Measurements from ENCODE around the gene KBTBD2.

The KBTBD2 gene

GRCh38 chr7:32891800-32892520 lies 400 bp upstream of the KBTBD2 start:
- Histone ChIP-seq H3K4me1 (ENCODE audit: control insufficient read depth in 2 of 2, insufficient read depth in 1 of 2, low read depth in 1 of 2, low read length in 2 of 2) (peaks cover 0 to 18% of the 10 kb centered on the region in 2 donors), H3K36me3 (replicated peaks in 1 of 2; ENCODE audit: control insufficient read depth in 2 of 2, insufficient read depth in 2 of 2, low read length in 2 of 2) (peaks cover 0 to 12% of the 10 kb centered on the region in 2 donors), H3K9ac (ENCODE audit: low read depth, low read length, poor library complexity) (peak overlapping the region; percentile 93), H3K79me1 (ENCODE audit: low read depth, low read length) (no peaks in the 10 kb centered on the region), H3K18ac (ENCODE audit: low read length) (peak overlapping the region; percentile 100), H4K91ac (ENCODE audit: low read depth, low read length, poor library complexity) (no peak overlapping the region), H2BK12ac (ENCODE audit: low read length) (no peak overlapping the region), H2BK120ac (ENCODE audit: low read depth, low read length) (no peak overlapping the region), H3K23ac (ENCODE audit: low read depth, low read length, poor library complexity) (peak overlapping the region; percentile 99), H4K8ac (ENCODE audit: low read depth, low read length) (peak overlapping the region; percentile 52), H3K9me3 (replicated peaks in 1 of 2; ENCODE audit: control insufficient read depth in 2 of 2, insufficient read depth in 1 of 2, low read depth in 1 of 2, low read length in 2 of 2) (no peaks in the 10 kb centered on the region), H3K27ac (replicated peaks; ENCODE audit: low read length) (peak overlapping the region; percentile 99), H2AFZ (ENCODE audit: low read length) (peak overlapping the region; percentile 92), H3K4me2 (ENCODE audit: insufficient read depth, low read length, poor library complexity, severe bottlenecking) (peak overlapping the region; percentile 88), H3K4me3 (ENCODE audit: low read length in 2 of 2) (peak overlapping the region; percentile 57 to 88), H3K4ac (ENCODE audit: low read length) (no peak overlapping the region), H2AK5ac (ENCODE audit: low read depth, low read length) (no peak overlapping the region), H3K14ac (ENCODE audit: low read length) (no peak overlapping the region), H3K27me3 (ENCODE audit: control insufficient read depth in 3 of 3, insufficient read depth in 3 of 3, low read depth in 1 of 3, low read length in 3 of 3) (no peaks in the 10 kb centered on the region), H2BK5ac (ENCODE audit: low read length) (peak overlapping the region; percentile 88), H2BK15ac (ENCODE audit: low read length) (no peak overlapping the region)
- DNase-seq (ENCODE audit: low spot score) = peak; percentile 95
- WGBS, 2 donors (ENCODE audit: extremely low coverage in 2 of 2, insufficient read length in 2 of 2, insufficient replicate concordance in 1 of 2) = no CpG with 5 or more reads among the region's 85 CpGs

GRCh38 chr7:32890793-32891042 lies 842 bp downstream of the KBTBD2 start:
- H3K27me3 ChIP-seq (ENCODE audit: control insufficient read depth in 3 of 3, insufficient read depth in 3 of 3, low read depth in 1 of 3, low read length in 3 of 3) = no peaks in the 10 kb centered on the region
- no peak overlapping the region for H2BK120ac ChIP-seq (ENCODE audit: low read depth, low read length)
- H3K9me3 ChIP-seq (replicated peaks in 1 of 2; ENCODE audit: control insufficient read depth in 2 of 2, insufficient read depth in 1 of 2, low read depth in 1 of 2, low read length in 2 of 2) = no peaks in the 10 kb centered on the region
- H2BK5ac ChIP-seq (ENCODE audit: low read length) = no peak overlapping the region
- H3K23ac ChIP-seq (ENCODE audit: low read depth, low read length, poor library complexity) = no peak overlapping the region
- H2AFZ ChIP-seq (ENCODE audit: low read length) = peak overlapping the region; percentile 92
- no peaks in the 10 kb centered on the region for H3K79me1 ChIP-seq (ENCODE audit: low read depth, low read length)
- no peak overlapping the region for H2BK15ac ChIP-seq (ENCODE audit: low read length)
- peak overlapping the region; percentile 67 for H3K4me2 ChIP-seq (ENCODE audit: insufficient read depth, low read length, poor library complexity, severe bottlenecking)
- H3K27ac ChIP-seq (replicated peaks; ENCODE audit: low read length) = peak overlapping the region; percentile 99
- no peak overlapping the region for H3K14ac ChIP-seq (ENCODE audit: low read length)
- DNase-seq (ENCODE audit: low spot score) = no peak
- H4K91ac ChIP-seq (ENCODE audit: low read depth, low read length, poor library complexity) = no peak overlapping the region
- peak overlapping the region; percentile 89 for H3K18ac ChIP-seq (ENCODE audit: low read length)
- no peak overlapping the region for H4K8ac ChIP-seq (ENCODE audit: low read depth, low read length)
- H3K9ac ChIP-seq (ENCODE audit: low read depth, low read length, poor library complexity) = peak overlapping the region; percentile 88
- no peak overlapping the region for H2BK12ac ChIP-seq (ENCODE audit: low read length)
- WGBS, 2 donors (ENCODE audit: extremely low coverage in 2 of 2, insufficient read length in 2 of 2, insufficient replicate concordance in 1 of 2) = no CpG with 5 or more reads among the region's 8 CpGs
- peak overlapping the region; percentile 57 to 88 for H3K4me3 ChIP-seq (ENCODE audit: low read length in 2 of 2)
- H2AK5ac ChIP-seq (ENCODE audit: low read depth, low read length) = no peak overlapping the region
- peaks cover 0 to 14% of the 10 kb centered on the region in 2 donors for H3K36me3 ChIP-seq (replicated peaks in 1 of 2; ENCODE audit: control insufficient read depth in 2 of 2, insufficient read depth in 2 of 2, low read length in 2 of 2)
- peaks cover 0 to 16% of the 10 kb centered on the region in 2 donors for H3K4me1 ChIP-seq (ENCODE audit: control insufficient read depth in 2 of 2, insufficient read depth in 1 of 2, low read depth in 1 of 2, low read length in 2 of 2)
- no peak overlapping the region for H3K4ac ChIP-seq (ENCODE audit: low read length)

GRCh38 chr7:32890010-32890792 lies 1.4 kb downstream of the KBTBD2 start:
- Histone ChIP-seq H2BK12ac (ENCODE audit: low read length) (no peak overlapping the region), H3K9ac (ENCODE audit: low read depth, low read length, poor library complexity) (no peak overlapping the region), H2BK5ac (ENCODE audit: low read length) (no peak overlapping the region), H3K9me3 (replicated peaks in 1 of 2; ENCODE audit: control insufficient read depth in 2 of 2, insufficient read depth in 1 of 2, low read depth in 1 of 2, low read length in 2 of 2) (no peaks in the 10 kb centered on the region), H3K27me3 (ENCODE audit: control insufficient read depth in 3 of 3, insufficient read depth in 3 of 3, low read depth in 1 of 3, low read length in 3 of 3) (no peaks in the 10 kb centered on the region), H4K91ac (ENCODE audit: low read depth, low read length, poor library complexity) (no peak overlapping the region), H2AFZ (ENCODE audit: low read length) (peak overlapping the region; percentile 92), H3K4me1 (ENCODE audit: control insufficient read depth in 2 of 2, insufficient read depth in 1 of 2, low read depth in 1 of 2, low read length in 2 of 2) (peaks cover 0 to 16% of the 10 kb centered on the region in 2 donors), H2BK15ac (ENCODE audit: low read length) (no peak overlapping the region), H4K8ac (ENCODE audit: low read depth, low read length) (no peak overlapping the region), H3K23ac (ENCODE audit: low read depth, low read length, poor library complexity) (no peak overlapping the region), H3K4me2 (ENCODE audit: insufficient read depth, low read length, poor library complexity, severe bottlenecking) (peak overlapping the region; percentile 67), H3K4ac (ENCODE audit: low read length) (no peak overlapping the region), H3K36me3 (replicated peaks in 1 of 2; ENCODE audit: control insufficient read depth in 2 of 2, insufficient read depth in 2 of 2, low read length in 2 of 2) (peaks cover 0 to 18% of the 10 kb centered on the region in 2 donors), H3K27ac (replicated peaks; ENCODE audit: low read length) (no peak overlapping the region), H3K79me1 (ENCODE audit: low read depth, low read length) (no peaks in the 10 kb centered on the region), H3K14ac (ENCODE audit: low read length) (no peak overlapping the region), H2AK5ac (ENCODE audit: low read depth, low read length) (no peak overlapping the region), H3K4me3 (ENCODE audit: low read length in 2 of 2) (peak overlapping the region; percentile 57 to 88), H2BK120ac (ENCODE audit: low read depth, low read length) (no peak overlapping the region), H3K18ac (ENCODE audit: low read length) (no peak overlapping the region)
- no peak for DNase-seq (ENCODE audit: low spot score)
- WGBS, 2 donors (ENCODE audit: extremely low coverage in 2 of 2, insufficient read length in 2 of 2, insufficient replicate concordance in 1 of 2) = no CpG with 5 or more reads among the region's 16 CpGs

- no peak overlapping the region for H3K27ac ChIP-seq (replicated peaks; ENCODE audit: low read length)
- H2BK120ac ChIP-seq (ENCODE audit: low read depth, low read length) = no peak overlapping the region
- H3K79me1 ChIP-seq (ENCODE audit: low read depth, low read length) = no peaks in the 10 kb centered on the region
- peaks cover 0 to 22% of the 10 kb centered on the region in 2 donors for H3K36me3 ChIP-seq (replicated peaks in 1 of 2; ENCODE audit: control insufficient read depth in 2 of 2, insufficient read depth in 2 of 2, low read length in 2 of 2)
- peaks cover 0 to 14% of the 10 kb centered on the region in 2 donors for H3K4me1 ChIP-seq (ENCODE audit: control insufficient read depth in 2 of 2, insufficient read depth in 1 of 2, low read depth in 1 of 2, low read length in 2 of 2)
- no peak overlapping the region for H4K91ac ChIP-seq (ENCODE audit: low read depth, low read length, poor library complexity)
- H3K9ac ChIP-seq (ENCODE audit: low read depth, low read length, poor library complexity) = no peak overlapping the region
- H4K8ac ChIP-seq (ENCODE audit: low read depth, low read length) = no peak overlapping the region
- H3K9me3 ChIP-seq (replicated peaks in 1 of 2; ENCODE audit: control insufficient read depth in 2 of 2, insufficient read depth in 1 of 2, low read depth in 1 of 2, low read length in 2 of 2) = no peaks in the 10 kb centered on the region
- no peak overlapping the region for H2BK15ac ChIP-seq (ENCODE audit: low read length)
- no peak overlapping the region for H2AFZ ChIP-seq (ENCODE audit: low read length)
- DNase-seq (ENCODE audit: low spot score) = no peak
- H3K4me3 ChIP-seq (ENCODE audit: low read length in 2 of 2) = no peak overlapping the region
- H3K23ac ChIP-seq (ENCODE audit: low read depth, low read length, poor library complexity) = no peak overlapping the region
- no peak overlapping the region for H2BK5ac ChIP-seq (ENCODE audit: low read length)
- H2BK12ac ChIP-seq (ENCODE audit: low read length) = no peak overlapping the region
- no peak overlapping the region for H2AK5ac ChIP-seq (ENCODE audit: low read depth, low read length)
- no peak overlapping the region for H3K18ac ChIP-seq (ENCODE audit: low read length)
- H3K27me3 ChIP-seq (ENCODE audit: control insufficient read depth in 3 of 3, insufficient read depth in 3 of 3, low read depth in 1 of 3, low read length in 3 of 3) = no peaks in the 10 kb centered on the region
- H3K4ac ChIP-seq (ENCODE audit: low read length) = no peak overlapping the region
- H3K14ac ChIP-seq (ENCODE audit: low read length) = no peak overlapping the region
- no peak overlapping the region for H3K4me2 ChIP-seq (ENCODE audit: insufficient read depth, low read length, poor library complexity, severe bottlenecking)
- WGBS, 2 donors (ENCODE audit: extremely low coverage in 2 of 2, insufficient read length in 2 of 2, insufficient replicate concordance in 1 of 2) = no CpG with 5 or more reads among the region's 6 CpGs
Observed at GRCh38 chr7:32888505-32888904, 3.1 kb downstream of the KBTBD2 start.
